Activated T-helper 17 cell treated with anti-CD3 and anti-CD28 coated beads, Interleukin-2, amount 50 U/mL, for 72 hours (primary cell): Measurements from ENCODE around the gene SPIRE2. TPM values are rescaled to one million over a fixed set of nuclear protein-coding genes. Genes with fewer than 3 reads are reported as not detected.
"Not testable (repeated sequence)": the region's sequence is repeated elsewhere in the genome, so short reads cannot be mapped to it uniquely, and the experiment has no call there.

Experiments used
- ATAC-seq: fragments of 150-1000 bp; cut with Tn5 transposase; replicated peaks from 2 replicates; pipeline ENCODE4 v1.10.0; 2021; ENCODE audit warnings: mild to moderate bottlenecking, moderate library complexity
- H3K27ac Mint-ChIP-seq: one replicate; pipeline ENCODE4 v1.8.0; 2022; ENCODE audit warnings: mixed read lengths
- H3K27me3 Mint-ChIP-seq: one replicate; pipeline ENCODE4 v1.8.0; 2022; ENCODE audit warnings: mixed read lengths
- H3K36me3 Mint-ChIP-seq: one replicate; pipeline ENCODE4 v1.8.0; 2022; ENCODE audit warnings: low read depth, mild to moderate bottlenecking, mixed read lengths
- H3K4me1 Mint-ChIP-seq: one replicate; pipeline ENCODE4 v1.8.0; 2022; ENCODE audit warnings: mixed read lengths
- H3K4me3 Mint-ChIP-seq: one replicate; pipeline ENCODE4 v1.8.0; 2022; ENCODE audit warnings: mild to moderate bottlenecking, mixed read lengths
- H3K9me3 Mint-ChIP-seq: one replicate; pipeline ENCODE4 v1.8.0; 2022; ENCODE audit warnings: mixed read lengths
- total RNA-seq, 2 donors: library from RNA; stranded (reverse); gene quantifications; one replicate each; pipeline ENCODE4 v1.2.3, GENCODE V29; 2022

Gene SPIRE2
- total RNA-seq, 2 donors from 2014 or later, result 4.3 to 4.8 TPM

GRCh38 chr16:89912627-89913026 lies 84.4 kb downstream of the SPIRE2 start:
- peaks cover 34% of the 10 kb centered on the region for H3K36me3 Mint-ChIP-seq
- no peak for ATAC-seq
- no peaks in the 10 kb centered on the region for H3K9me3 Mint-ChIP-seq
- peaks cover 4% of the 10 kb centered on the region for H3K4me1 Mint-ChIP-seq
- no peak overlapping the region for H3K4me3 Mint-ChIP-seq
- no peaks in the 10 kb centered on the region for H3K27me3 Mint-ChIP-seq
- H3K27ac Mint-ChIP-seq, result no peak overlapping the region

GRCh38 chr16:89913408-89914387 lies 85.4 kb downstream of the SPIRE2 start:
- Mint-ChIP-seq H3K4me1 (peaks cover 8% of the 10 kb centered on the region), H3K27ac (no peak overlapping the region), H3K27me3 (peaks cover under 1% of the 10 kb centered on the region), H3K36me3 (peaks cover 33% of the 10 kb centered on the region), H3K4me3 (no peak overlapping the region), H3K9me3 (no peaks in the 10 kb centered on the region)
- no peak for ATAC-seq

DNA sequence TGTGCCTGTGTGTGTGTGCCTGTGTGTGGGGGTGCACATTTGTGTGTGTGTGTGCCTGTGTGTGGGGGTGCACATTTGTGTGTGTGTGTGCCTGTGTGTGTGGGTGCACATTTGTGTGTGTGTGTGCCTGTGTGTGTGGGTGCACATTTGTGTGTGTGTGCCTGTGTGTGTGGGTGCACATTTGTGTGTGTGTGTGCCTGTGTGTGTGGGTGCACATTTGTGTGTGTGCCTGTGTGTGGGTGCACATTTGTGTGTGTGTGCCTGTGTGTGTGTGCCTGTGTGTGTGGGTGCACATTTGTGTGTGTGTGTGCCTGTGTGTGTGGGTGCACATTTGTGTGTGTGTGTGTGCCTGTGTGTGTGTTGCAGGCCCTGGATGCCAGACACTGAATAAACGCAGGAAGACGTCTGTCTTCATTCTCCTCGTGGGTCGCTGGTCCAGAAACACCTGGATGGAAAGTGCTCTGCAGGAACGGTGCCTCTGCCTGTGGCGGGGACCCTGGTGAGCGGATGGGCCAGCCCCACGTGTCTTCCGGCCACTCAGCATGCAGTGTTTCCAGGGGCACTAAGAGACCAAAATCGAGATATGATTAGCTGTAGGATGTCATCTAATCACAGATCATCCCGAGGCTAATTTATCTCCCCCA lies 86.5 kb downstream of the SPIRE2 start:
- ATAC-seq, H3K27ac Mint-ChIP-seq, H3K9me3 Mint-ChIP-seq, H3K27me3 Mint-ChIP-seq, H3K4me3 Mint-ChIP-seq: not testable (repeated sequence)
- peaks cover 11% of the 10 kb centered on the region for H3K4me1 Mint-ChIP-seq
- peaks cover 23% of the 10 kb centered on the region for H3K36me3 Mint-ChIP-seq

- Mint-ChIP-seq H3K4me1 (peaks cover 16% of the 10 kb centered on the region), H3K27ac (no peak overlapping the region), H3K27me3 (peaks cover 10% of the 10 kb centered on the region), H3K36me3 (peaks cover 15% of the 10 kb centered on the region), H3K4me3 (no peak overlapping the region), H3K9me3 (no peaks in the 10 kb centered on the region)
- ATAC-seq, result no peak
Measured at GRCh38 chr16:89915303-89916232, 87.3 kb downstream of the SPIRE2 start.

DNA sequence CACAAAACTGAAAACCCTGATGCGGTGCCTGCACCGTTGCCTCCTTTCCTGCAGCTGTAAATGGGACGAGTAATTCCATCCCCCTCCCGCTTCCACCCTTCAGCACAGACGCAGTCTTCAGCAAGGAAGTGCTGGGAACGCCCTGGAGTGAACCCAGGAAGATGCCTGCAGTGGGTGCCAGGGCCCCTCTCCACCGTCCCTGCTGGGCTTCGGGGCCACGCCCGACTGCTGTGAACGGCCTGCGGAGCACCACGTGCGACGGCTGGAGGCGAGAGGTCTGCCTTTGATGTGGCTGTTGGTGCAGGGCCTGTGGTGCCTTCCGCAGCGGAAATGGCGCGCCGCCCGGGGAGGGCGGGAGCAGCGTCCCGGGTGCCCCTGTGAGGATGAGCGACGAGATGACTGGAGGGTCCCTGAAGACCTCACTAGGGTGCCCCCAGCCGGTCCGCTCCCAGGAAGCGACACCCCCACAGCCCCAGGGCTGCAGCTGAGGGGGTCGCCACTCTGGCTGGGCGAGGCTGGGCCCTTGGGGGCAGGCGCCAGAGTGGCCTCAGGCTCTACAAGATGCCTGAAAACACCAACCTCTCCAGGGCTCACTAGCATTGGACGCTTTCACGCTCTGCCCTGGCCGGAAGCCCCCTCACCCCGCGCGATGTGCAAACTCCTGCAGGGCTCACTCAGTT lies 89.6 kb downstream of the SPIRE2 start:
- H3K27ac Mint-ChIP-seq, result no peak overlapping the region
- H3K4me1 Mint-ChIP-seq, result peaks cover 16% of the 10 kb centered on the region
- peak overlapping the region; percentile 67 for H3K4me3 Mint-ChIP-seq
- H3K9me3 Mint-ChIP-seq, result no peaks in the 10 kb centered on the region
- peak; percentile 90 for ATAC-seq
- no peaks in the 10 kb centered on the region for H3K36me3 Mint-ChIP-seq
- H3K27me3 Mint-ChIP-seq, result peaks cover 10% of the 10 kb centered on the region

- H3K27me3 Mint-ChIP-seq, result peaks cover 10% of the 10 kb centered on the region
- H3K36me3 Mint-ChIP-seq, result no peaks in the 10 kb centered on the region
- H3K4me1 Mint-ChIP-seq, result peaks cover 16% of the 10 kb centered on the region
- peak within 1 kb of the TSS; percentile 67 for H3K4me3 Mint-ChIP-seq
- no peak within 1 kb of the TSS for H3K27ac Mint-ChIP-seq
- no peak for ATAC-seq
- no peaks in the 10 kb centered on the region for H3K9me3 Mint-ChIP-seq
Measured at GRCh38 chr16:89918453-89919347, 90.4 kb downstream of the SPIRE2 start, which contains the start of gene MC1R. Gene MC1R (plus strand): TSS chr16:89918862. CDS start chr16:89919259, 397 bp downstream.

- no peak for ATAC-seq
- peaks cover 12% of the 10 kb centered on the region for H3K4me1 Mint-ChIP-seq
Measured at GRCh38 chr16:89919535-89920406, 91.5 kb downstream of the SPIRE2 start.

GRCh38 chr16:89920723-89921122 lies 92.4 kb downstream of the SPIRE2 start:
- Mint-ChIP-seq H3K27me3 (peaks cover 10% of the 10 kb centered on the region), H3K36me3 (no peaks in the 10 kb centered on the region), H3K4me3 (no peak overlapping the region), H3K9me3 (no peaks in the 10 kb centered on the region), H3K27ac (no peak overlapping the region), H3K4me1 (peaks cover 12% of the 10 kb centered on the region)
- no peak for ATAC-seq

More at GRCh38 chr16:89919535-89920406, 91.5 kb downstream of the SPIRE2 start:
- Mint-ChIP-seq H3K27ac (no peak overlapping the region), H3K9me3 (no peaks in the 10 kb centered on the region), H3K36me3 (no peaks in the 10 kb centered on the region), H3K4me3 (peak overlapping the region; percentile 7), H3K27me3 (peaks cover 10% of the 10 kb centered on the region)

Other genes starting within 250 kb of the SPIRE2 start
- not detected for gene DPEP1, start 214.8 kb upstream of the SPIRE2 start, total RNA-seq
- gene CHMP1A, start 170.8 kb upstream of the SPIRE2 start, total RNA-seq, result 10 to 100 TPM; 63.8 to 95.6 TPM
- 10 to 100 TPM; 13.3 to 21.5 TPM for gene SPATA33, start 170.6 kb upstream of the SPIRE2 start, total RNA-seq
- 10 to 100 TPM; 81.1 to 98.8 TPM for gene CDK10, start 141.8 kb upstream of the SPIRE2 start, total RNA-seq
- gene SPATA2L, start 126.8 kb upstream of the SPIRE2 start, total RNA-seq, result 1 to 10 TPM; 4.4 to 5.0 TPM
- 1 to 10 TPM; 1.7 to 4.1 TPM for gene VPS9D1, start 107.6 kb upstream of the SPIRE2 start, total RNA-seq
- gene ZNF276, start 106.9 kb upstream of the SPIRE2 start, total RNA-seq, result 10 to 100 TPM; 24.7 to 31.1 TPM
- gene FANCA, start 11.8 kb upstream of the SPIRE2 start, total RNA-seq, result 100 to 1,000 TPM; 115 to 131 TPM
- gene TCF25, start 45.1 kb downstream of the SPIRE2 start, total RNA-seq, result 100 to 1,000 TPM; 181 to 195 TPM
- gene MC1R, start 90.4 kb downstream of the SPIRE2 start, total RNA-seq, result 1 to 10 TPM; 7.5 to 7.6 TPM
- gene TUBB3, start 94.9 kb downstream of the SPIRE2 start, total RNA-seq, result 1 to 10 TPM in 1 of 2 donors, under 1 TPM in 1; 0.74 to 9.7 TPM
- gene DEF8, start 120.3 kb downstream of the SPIRE2 start, total RNA-seq, result 10 to 100 TPM in 1 of 2 donors, 1 to 10 TPM in 1; 9.3 to 11.1 TPM
- gene DBNDD1, start 191.0 kb downstream of the SPIRE2 start, total RNA-seq, result under 1 TPM in 1 of 2 donors, not detected in 1; 0.53 TPM
- under 1 TPM in 1 of 2 donors, not detected in 1; 0.13 TPM for gene PRDM7, start 248.9 kb downstream of the SPIRE2 start, total RNA-seq